Measurements from ENCODE around the gene MESP2.

Gene MESP2

DNA sequence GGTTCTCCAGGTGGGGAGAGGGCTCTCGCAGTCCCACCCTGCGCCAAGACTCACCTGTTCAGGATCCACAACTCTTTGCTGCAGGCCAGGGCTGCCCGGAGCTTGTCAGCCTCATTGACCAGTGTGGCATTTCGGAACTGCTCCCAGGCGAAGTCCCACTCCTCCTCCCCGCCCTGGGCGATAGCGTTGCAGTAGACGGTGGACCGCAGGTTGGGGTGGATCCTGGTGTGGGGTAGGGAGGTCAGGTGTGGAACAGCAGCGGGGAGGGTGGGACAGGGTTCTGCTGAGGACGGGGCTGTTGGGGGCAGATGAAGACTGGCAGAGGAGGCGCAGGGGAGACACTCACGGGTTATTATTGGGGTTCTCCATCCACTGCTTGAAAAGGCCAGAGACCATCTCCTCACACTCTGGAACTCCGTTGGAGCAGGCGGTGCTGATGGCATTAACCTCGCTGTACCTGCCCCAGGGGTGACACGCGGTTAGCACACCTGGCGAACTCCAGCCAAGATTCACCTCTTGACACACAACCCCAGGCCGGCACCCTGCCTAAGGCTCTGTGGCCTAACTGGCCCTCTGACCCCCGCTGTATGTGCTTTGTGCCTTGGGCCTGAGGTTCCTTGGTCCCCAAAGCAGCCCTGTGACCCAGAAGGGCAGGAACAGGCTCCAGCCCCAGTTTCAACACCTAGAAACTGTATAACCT is 16.1 kb downstream of the MESP2 start:
- TF ChIP-seq, protein P1, sequence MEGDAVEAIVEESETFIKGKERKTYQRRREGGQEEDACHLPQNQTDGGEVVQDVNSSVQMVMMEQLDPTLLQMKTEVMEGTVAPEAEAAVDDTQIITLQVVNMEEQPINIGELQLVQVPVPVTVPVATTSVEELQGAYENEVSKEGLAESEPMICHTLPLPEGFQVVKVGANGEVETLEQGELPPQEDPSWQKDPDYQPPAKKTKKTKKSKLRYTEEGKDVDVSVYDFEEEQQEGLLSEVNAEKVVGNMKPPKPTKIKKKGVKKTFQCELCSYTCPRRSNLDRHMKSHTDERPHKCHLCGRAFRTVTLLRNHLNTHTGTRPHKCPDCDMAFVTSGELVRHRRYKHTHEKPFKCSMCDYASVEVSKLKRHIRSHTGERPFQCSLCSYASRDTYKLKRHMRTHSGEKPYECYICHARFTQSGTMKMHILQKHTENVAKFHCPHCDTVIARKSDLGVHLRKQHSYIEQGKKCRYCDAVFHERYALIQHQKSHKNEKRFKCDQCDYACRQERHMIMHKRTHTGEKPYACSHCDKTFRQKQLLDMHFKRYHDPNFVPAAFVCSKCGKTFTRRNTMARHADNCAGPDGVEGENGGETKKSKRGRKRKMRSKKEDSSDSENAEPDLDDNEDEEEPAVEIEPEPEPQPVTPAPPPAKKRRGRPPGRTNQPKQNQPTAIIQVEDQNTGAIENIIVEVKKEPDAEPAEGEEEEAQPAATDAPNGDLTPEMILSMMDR (IDR thresholded peaks at IDR 0.05) = no peak
- Histone ChIP-seq H3K4me3 (no peak overlapping the region), H3K27ac (no peak overlapping the region)
- DNase-seq (ENCODE audit: low spot score) = no peak

- TF ChIP-seq, protein P1 (IDR thresholded peaks at IDR 0.05) = no peak
- Histone ChIP-seq H3K27ac (peak overlapping the region in 1 of 2 donors; percentile 48), H3K4me3 (no peak overlapping the region)
- DNase-seq (ENCODE audit: low spot score) = peak; percentile 68
Observed at GRCh38 chr15:89794627-89795241, 18.6 kb downstream of the MESP2 start.

DNA sequence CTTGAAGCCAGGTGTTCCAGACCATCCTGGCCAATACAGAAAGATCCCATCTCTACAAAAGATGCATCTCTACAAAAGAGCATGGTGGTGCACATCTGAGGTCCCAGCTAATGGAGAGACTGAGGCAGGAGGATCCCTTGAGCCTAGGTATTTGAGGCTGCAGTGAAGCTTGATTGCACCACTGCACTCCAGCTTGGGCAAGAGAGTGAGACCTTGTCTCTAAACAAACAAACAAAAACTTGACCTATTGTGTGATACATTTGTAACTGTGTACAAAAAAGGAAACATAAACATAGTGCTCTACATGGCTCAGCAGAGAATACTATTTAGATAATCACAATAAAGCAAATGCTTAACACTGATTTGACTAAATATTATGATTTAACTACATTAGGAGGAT is 19.9 kb downstream of the MESP2 start:
- no peak for DNase-seq (ENCODE audit: low spot score)
- TF ChIP-seq, protein P1 (IDR thresholded peaks at IDR 0.05) = no peak
- Histone ChIP-seq H3K27ac (peak overlapping the region in 1 of 2 donors; percentile 9), H3K4me3 (no peak overlapping the region)

- TF ChIP-seq, protein P1 (IDR thresholded peaks at IDR 0.05) = no peak
- DNase-seq (ENCODE audit: low spot score) = no peak
- no peak overlapping the region for H3K27ac ChIP-seq
Observed at GRCh38 chr15:89797678-89798201, 21.6 kb downstream of the MESP2 start.

DNA sequence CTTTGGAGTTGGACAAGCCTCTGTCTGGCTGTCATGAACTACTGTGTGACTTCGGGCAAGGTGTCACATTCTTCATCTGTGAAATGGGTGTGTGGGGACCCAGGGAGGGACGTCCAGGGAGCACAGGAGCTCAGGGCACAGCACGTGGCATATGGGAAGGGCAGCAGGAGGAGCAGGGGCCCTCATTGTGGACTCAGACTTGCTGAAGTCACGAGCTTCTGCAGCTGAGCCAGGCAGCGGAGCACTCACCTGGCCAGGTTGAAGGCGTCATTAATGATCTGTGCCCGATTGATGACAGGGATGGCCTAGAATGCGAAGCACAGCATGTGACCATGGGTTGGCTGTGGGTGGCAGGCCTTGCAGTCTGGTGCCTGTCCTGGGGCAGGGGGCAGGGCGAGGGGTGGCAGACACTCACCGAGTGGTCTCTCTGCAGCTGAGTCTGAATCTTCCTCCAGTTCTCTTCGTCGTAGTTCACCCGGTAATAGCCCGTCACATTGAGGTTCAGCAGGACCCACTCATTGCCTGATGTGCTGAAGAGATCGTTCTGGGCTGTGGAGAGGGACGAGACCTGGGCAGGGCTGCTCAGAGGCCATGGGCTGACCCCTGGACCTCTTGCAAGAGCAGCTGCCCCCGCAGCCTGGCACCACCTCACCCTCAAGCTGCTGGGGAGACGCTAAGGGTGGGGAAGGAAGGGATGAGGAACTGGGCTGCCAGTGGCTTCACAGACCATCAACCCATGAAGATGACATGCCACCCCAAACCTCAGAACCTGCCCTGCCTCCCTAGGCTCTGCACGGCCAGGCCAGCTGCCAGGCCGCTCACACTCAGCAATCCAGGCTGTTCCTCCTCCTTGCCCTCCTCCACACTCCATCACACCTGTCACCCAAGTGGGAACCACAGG is 23.1 kb downstream of the MESP2 start:
- Histone ChIP-seq H3K27ac (no peak overlapping the region), H3K4me3 (no peak overlapping the region)
- DNase-seq (ENCODE audit: low spot score) = no peak
- TF ChIP-seq, protein P1 (IDR thresholded peaks at IDR 0.05) = no peak

More at GRCh38 chr15:89797678-89798201, 21.6 kb downstream of the MESP2 start:
- H3K4me3 ChIP-seq = no peak overlapping the region

DNA sequence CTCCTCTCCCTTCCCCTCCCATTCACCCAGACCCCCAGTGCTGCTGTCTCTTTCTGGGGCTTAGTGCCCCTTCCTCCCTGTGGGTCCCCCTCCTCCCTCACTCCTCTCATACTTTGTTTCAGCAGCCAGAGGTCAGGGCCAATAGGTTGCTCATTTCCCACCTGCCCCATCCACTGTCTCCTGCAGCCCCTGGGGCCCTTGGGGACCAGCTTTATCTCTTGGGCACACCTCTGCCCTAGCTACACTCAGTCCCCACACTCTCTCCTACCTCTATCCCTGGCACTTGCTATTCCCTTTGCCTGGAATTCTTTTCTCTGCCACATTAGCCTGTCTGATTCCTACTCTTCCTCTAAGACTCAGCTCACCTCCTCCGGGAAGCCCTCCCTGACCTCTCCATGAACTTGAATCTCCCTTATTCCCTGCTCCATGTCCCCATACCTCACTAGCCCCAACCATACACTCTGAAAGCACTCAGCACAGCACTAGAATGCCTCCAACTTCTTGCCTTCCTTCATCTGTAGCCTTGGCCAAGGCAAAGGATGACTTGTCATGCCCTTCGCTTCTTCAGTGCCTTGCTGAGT is 23.9 kb downstream of the MESP2 start:
- no peak overlapping the region for H3K4me3 ChIP-seq
- TF ChIP-seq, protein P1 (IDR thresholded peaks at IDR 0.05) = no peak
- no peak overlapping the region for H3K27ac ChIP-seq
- DNase-seq (ENCODE audit: low spot score) = no peak

Data from coronary artery (tissue), 2 donors.